ENCODE results near the gene LDLRAD4. TPM values are rescaled to one million over a fixed set of nuclear protein-coding genes. Genes with fewer than 3 reads are reported as not detected.

Gene LDLRAD4
- total RNA-seq, 1 donor: under 0.01 TPM

GRCh38 chr18:13577781-13578180 lies 359.2 kb downstream of the LDLRAD4 start:
- Histone ChIP-seq H4K20me1 (ENCODE audit: insufficient read depth, low read length) (no peaks in the 10 kb centered on the region), H3K4me3 (ENCODE audit: insufficient read depth, low read length) (no peak overlapping the region), H3K4me2 (ENCODE audit: insufficient read depth, low read length) (peak overlapping the region; percentile 53), H3K79me2 (ENCODE audit: insufficient read depth, low read length) (no peaks in the 10 kb centered on the region), H3K36me3 (ENCODE audit: insufficient read depth, low read length) (no peaks in the 10 kb centered on the region), H3K27ac (ENCODE audit: low read depth, low read length) (no peak overlapping the region), H3K27me3 (ENCODE audit: insufficient read depth, low read length) (peaks cover 8% of the 10 kb centered on the region), H3K9me3 (ENCODE audit: low read depth, low read length) (no peaks in the 10 kb centered on the region), H2AFZ (ENCODE audit: low read length) (no peak overlapping the region), H3K4me1 (ENCODE audit: insufficient read depth, low read length) (peaks cover 2% of the 10 kb centered on the region)
- TF ChIP-seq, protein P1, sequence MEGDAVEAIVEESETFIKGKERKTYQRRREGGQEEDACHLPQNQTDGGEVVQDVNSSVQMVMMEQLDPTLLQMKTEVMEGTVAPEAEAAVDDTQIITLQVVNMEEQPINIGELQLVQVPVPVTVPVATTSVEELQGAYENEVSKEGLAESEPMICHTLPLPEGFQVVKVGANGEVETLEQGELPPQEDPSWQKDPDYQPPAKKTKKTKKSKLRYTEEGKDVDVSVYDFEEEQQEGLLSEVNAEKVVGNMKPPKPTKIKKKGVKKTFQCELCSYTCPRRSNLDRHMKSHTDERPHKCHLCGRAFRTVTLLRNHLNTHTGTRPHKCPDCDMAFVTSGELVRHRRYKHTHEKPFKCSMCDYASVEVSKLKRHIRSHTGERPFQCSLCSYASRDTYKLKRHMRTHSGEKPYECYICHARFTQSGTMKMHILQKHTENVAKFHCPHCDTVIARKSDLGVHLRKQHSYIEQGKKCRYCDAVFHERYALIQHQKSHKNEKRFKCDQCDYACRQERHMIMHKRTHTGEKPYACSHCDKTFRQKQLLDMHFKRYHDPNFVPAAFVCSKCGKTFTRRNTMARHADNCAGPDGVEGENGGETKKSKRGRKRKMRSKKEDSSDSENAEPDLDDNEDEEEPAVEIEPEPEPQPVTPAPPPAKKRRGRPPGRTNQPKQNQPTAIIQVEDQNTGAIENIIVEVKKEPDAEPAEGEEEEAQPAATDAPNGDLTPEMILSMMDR (IDR thresholded peaks at IDR 0.05; ENCODE audit: extremely low read depth, low read depth, low read length): no peak
- no peak for DNase-seq (ENCODE audit: insufficient read length, low spot score, missing footprints)

GRCh38 chr18:13578400-13578799 lies 359.8 kb downstream of the LDLRAD4 start:
- H2AFZ ChIP-seq (ENCODE audit: low read length): no peak overlapping the region
- peaks cover 2% of the 10 kb centered on the region for H3K4me1 ChIP-seq (ENCODE audit: insufficient read depth, low read length)
- H3K36me3 ChIP-seq (ENCODE audit: insufficient read depth, low read length): no peaks in the 10 kb centered on the region
- H3K27me3 ChIP-seq (ENCODE audit: insufficient read depth, low read length): peaks cover 8% of the 10 kb centered on the region
- no peaks in the 10 kb centered on the region for H4K20me1 ChIP-seq (ENCODE audit: insufficient read depth, low read length)
- DNase-seq (ENCODE audit: insufficient read length, low spot score, missing footprints): no peak
- no peaks in the 10 kb centered on the region for H3K79me2 ChIP-seq (ENCODE audit: insufficient read depth, low read length)
- H3K4me2 ChIP-seq (ENCODE audit: insufficient read depth, low read length): no peak overlapping the region
- no peaks in the 10 kb centered on the region for H3K9me3 ChIP-seq (ENCODE audit: low read depth, low read length)
- no peak overlapping the region for H3K27ac ChIP-seq (ENCODE audit: low read depth, low read length)
- H3K4me3 ChIP-seq (ENCODE audit: insufficient read depth, low read length): no peak overlapping the region
- TF ChIP-seq, protein P1 (IDR thresholded peaks at IDR 0.05; ENCODE audit: extremely low read depth, low read depth, low read length): no peak

GRCh38 chr18:13579874-13580273 lies 361.3 kb downstream of the LDLRAD4 start:
- DNase-seq (ENCODE audit: insufficient read length, low spot score, missing footprints): no peak
- Histone ChIP-seq H3K27me3 (ENCODE audit: insufficient read depth, low read length) (peaks cover 8% of the 10 kb centered on the region), H3K79me2 (ENCODE audit: insufficient read depth, low read length) (no peaks in the 10 kb centered on the region), H3K9me3 (ENCODE audit: low read depth, low read length) (no peaks in the 10 kb centered on the region), H3K4me2 (ENCODE audit: insufficient read depth, low read length) (no peak overlapping the region), H3K27ac (ENCODE audit: low read depth, low read length) (no peak overlapping the region), H3K4me3 (ENCODE audit: insufficient read depth, low read length) (no peak overlapping the region), H4K20me1 (ENCODE audit: insufficient read depth, low read length) (no peaks in the 10 kb centered on the region), H3K4me1 (ENCODE audit: insufficient read depth, low read length) (peaks cover 2% of the 10 kb centered on the region), H3K36me3 (ENCODE audit: insufficient read depth, low read length) (no peaks in the 10 kb centered on the region), H2AFZ (ENCODE audit: low read length) (no peak overlapping the region)
- TF ChIP-seq, protein P1 (IDR thresholded peaks at IDR 0.05; ENCODE audit: extremely low read depth, low read depth, low read length): no peak

DNA sequence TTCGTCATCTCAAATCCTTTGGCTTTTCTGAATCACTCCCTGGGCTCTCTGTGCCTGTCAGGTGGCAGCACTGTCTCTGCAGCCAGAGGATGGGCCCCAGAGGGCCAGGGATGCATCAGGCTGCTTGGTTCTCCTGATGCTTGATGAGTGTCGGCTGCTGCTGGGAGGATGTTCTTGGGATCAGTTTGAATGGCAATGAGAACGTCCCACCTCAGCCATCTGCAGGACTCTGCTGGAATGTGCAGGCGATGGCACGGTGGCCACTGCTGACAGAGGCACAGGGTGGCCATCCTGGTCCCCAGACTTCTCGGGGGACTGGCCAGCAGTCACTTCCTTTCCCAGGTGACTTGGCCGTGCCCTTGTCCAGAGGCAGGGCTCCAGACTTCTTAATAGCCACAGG lies 361.8 kb downstream of the LDLRAD4 start:
- Histone ChIP-seq H3K79me2 (ENCODE audit: insufficient read depth, low read length) (no peaks in the 10 kb centered on the region), H2AFZ (ENCODE audit: low read length) (no peak overlapping the region), H3K9me3 (ENCODE audit: low read depth, low read length) (no peaks in the 10 kb centered on the region), H3K36me3 (ENCODE audit: insufficient read depth, low read length) (no peaks in the 10 kb centered on the region), H3K4me2 (ENCODE audit: insufficient read depth, low read length) (no peak overlapping the region), H3K4me3 (ENCODE audit: insufficient read depth, low read length) (no peak overlapping the region), H3K27me3 (ENCODE audit: insufficient read depth, low read length) (peaks cover 8% of the 10 kb centered on the region), H3K27ac (ENCODE audit: low read depth, low read length) (no peak overlapping the region), H4K20me1 (ENCODE audit: insufficient read depth, low read length) (no peaks in the 10 kb centered on the region), H3K4me1 (ENCODE audit: insufficient read depth, low read length) (peaks cover 2% of the 10 kb centered on the region)
- TF ChIP-seq, protein P1 (IDR thresholded peaks at IDR 0.05; ENCODE audit: extremely low read depth, low read depth, low read length): no peak
- DNase-seq (ENCODE audit: insufficient read length, low spot score, missing footprints): no peak
